Stimulated activated CD4-positive, alpha-beta T cell treated with anti-CD3 and anti-CD28 coated beads, TNF-alpha, amount 100 ng/mL, for 24 hours (primary cell): Measurements from ENCODE around the gene RAET1G.
A peak's percentile ranks its signal among the peaks of the same experiment; 100 is the strongest.
"Not testable (repeated sequence)": the region's sequence is repeated elsewhere in the genome, so short reads cannot be mapped to it uniquely, and the experiment has no call there.

ENCODE experiments used
- DNase-seq, 3 experiments: peaks; one replicate each; pipeline ENCODE4 v3.0.0-alpha.2; 2020; ENCODE audit warnings: low read depth in 3 of 3

Gene RAET1G

DNA sequence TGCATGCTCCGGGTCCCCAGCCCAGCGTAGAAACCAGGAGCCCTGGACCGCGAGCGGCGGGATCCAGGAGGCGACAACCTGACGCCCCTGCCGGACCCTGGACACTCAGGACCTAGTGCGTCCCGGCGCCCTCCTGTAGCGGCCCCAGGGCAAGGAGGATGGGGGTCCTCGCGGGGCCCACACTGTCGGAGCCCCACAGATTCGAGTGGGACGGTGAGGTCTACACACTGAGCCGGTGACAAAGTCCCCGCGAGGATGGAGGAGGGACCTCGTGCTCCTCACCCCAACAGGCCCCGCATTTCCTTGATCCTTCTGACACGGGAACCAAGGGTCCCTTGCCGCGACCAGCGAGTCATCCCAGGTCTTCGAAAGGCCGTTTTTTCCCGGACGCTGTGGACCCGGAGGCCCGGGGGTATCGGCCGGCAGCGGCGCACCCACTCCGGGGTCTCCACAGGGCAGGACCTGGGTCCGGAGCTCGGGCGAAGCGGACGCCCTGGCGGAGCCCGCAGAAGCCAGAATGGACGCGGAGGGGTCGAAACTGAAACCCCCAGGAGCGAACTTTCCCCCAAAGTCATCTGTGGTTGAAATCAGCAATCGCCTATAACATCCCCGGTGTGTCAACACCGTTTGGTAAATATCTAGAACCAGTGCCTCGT is 31.5 kb upstream of the RAET1G start:
- DNase-seq, result not testable (repeated sequence)

DNA sequence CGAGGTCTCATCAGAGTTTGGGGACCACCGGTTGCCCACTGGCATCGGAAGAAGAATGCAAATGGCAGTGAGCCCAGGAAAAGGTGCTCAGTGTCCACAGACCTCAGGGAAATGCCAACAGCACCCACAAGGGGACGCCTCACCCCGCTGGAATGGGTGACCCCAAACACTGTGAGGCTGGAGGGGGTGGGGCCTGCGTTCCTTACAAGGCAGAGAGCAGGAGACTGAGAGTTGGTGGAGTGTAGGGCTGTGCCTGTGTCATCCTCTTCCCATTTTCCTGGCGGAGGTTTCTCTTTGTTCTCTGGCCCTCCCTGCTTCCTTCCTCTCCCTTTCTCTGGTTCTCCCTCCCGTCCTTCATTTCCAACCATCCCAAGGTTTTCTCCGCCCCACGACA is 31.0 kb upstream of the RAET1G start:
- not testable (repeated sequence) for DNase-seq

DNA sequence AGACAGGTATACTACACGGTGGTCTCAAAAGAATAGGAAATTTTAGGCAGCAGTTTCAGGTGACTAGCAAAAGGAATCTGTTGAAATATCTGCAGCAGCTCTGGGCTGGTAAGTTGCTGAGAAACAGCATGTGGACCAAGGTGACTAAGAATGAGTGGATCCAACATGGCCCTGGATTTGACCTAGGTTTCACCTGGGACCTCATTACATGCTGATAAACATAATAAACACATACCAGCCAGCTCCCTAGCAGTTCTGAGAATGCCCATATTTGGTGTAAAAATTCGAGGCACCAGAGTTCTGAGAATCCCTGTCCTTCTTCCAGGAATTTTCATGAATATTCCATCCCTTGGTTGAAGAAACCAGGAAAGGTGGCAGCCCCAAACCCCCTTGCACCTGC is 30.5 kb upstream of the RAET1G start:
- not testable (repeated sequence) for DNase-seq

DNA sequence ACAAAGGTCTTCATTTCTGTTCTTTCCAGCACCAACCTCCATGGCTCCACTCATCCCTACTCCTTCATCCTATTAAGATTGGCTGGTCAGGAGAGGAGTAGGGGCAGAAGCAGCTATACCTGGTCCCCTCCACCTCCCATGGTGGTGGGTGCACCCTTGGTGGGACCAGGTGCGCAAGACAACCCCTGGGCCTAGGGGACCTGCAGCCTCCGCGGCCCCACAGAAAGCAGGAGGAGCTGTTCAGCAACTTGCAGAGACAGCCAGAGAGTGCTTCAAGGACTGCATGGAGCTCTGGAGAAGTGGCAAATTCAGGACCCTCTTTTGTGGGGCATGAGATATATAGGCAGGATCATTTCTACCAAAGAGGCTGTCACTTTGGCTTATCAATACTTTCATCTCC is 28.7 kb upstream of the RAET1G start:
- no peak for DNase-seq

DNA sequence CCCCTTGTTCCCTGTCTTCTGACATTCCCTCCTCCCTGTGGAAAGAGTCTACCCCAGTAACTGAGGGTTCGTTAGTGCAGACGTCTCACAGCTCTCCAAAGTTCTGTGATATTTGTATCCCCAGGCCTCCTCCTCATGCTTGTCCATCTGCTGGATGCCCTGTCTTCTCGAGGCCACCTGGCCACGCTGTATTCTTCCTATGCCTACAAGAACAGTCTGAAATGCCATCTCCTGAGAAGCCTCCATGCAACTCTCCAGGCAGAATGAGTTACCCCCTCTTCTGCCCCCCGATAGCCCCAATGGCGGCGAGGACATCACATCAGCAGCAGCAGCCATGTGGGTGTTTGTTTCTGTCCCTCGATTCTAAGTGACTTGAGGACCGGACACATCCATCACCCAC is 28.2 kb upstream of the RAET1G start:
- DNase-seq, result no peak

DNA sequence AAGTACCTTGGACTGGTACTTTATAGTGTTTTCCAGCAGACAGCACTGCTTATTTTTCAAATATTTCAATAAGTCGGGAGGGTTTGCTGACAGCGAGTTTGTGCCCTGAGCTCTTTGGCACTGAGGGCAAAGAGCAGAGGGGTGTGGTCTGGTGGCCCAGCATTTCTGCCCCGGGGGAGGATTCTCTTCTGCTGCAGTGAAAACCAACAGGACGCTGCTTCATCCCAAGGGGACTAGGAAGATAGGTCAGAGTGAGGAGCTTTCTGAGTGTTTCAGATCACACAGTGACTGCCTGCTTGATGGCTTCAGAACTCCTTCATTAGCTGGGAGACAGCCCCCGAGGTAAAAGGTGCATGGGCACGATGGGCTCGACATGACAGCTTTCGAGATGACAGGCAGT is 27.5 kb upstream of the RAET1G start:
- DNase-seq, result no peak

DNA sequence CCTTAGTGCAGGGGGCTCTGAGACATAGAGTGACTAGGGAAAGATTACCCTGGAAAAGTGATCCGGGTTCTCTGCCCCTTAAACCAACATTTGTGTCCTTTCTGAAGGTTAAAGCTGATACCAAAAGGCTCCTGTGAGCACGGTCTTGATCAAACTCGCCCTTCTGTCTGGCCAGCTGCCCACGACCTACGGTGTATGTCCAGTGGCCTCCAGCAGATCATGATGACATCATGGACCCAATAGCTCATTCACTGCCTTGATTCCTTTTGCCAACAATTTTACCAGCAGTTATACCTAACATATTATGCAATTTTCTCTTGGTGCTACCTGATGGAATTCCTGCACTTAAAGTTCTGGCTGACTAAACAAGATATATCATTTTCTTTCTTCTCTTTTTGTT is 25.7 kb upstream of the RAET1G start:
- DNase-seq, result no peak

DNA sequence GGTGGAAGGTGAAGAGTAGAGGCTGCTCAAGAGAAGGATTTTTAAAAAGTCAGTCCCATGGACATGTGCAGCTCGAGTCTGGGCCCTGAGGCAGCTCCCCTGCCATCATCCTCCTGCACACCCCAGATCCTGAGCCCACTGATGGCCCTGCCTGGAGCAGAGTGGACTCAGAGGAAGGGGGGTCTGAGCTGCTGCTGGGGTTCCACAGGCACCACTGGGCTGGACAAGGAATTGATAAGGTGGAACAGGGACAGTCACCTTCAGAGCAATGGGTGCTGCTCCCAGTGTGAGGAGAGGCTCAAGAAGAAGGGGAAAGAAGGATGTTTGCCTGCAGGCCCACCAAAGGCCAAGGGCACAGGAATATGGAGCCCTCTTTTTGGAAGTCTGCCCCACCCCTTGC is 25.1 kb upstream of the RAET1G start:
- DNase-seq, result no peak

DNA sequence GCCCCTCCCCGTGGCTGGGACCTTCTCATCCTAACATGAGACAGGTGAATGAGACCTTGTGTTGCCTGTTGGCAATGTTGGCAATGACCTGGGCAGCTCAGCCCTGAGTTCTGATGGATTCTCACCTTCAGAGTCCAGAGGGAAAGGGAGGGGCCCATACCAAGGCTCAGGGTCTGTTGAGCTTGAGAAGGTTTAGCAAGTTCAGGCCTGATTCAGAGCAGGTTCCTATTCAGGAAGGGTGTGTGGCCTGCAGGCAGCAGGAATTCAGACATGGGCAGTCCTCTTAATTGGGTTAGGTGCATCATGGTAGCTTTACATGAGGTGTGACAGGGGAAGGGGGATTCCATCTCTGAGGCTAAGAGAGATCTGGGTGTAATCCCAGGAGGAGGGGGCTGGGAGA is 24.6 kb upstream of the RAET1G start:
- DNase-seq, result not testable (repeated sequence)

DNA sequence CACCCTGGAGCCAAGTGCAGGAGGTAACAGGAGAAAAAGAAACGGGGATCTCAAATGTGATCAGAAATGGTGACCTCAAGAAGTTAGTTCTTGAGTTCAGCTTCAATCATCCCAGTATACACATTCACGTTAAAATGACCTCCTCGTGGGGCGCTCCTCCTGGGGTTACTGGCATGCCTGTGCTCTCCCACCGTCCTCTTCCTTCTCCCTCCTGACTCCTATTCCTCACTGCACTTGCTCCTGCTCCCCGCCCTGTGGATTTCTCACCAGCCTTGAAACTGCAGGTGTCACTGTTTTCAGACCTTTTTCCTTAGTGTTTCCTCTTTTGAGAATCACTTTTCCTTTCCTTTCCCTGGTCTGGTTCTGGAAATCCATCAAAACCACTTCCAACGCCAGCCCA is 23.7 kb upstream of the RAET1G start:
- not testable (repeated sequence) for DNase-seq

DNA sequence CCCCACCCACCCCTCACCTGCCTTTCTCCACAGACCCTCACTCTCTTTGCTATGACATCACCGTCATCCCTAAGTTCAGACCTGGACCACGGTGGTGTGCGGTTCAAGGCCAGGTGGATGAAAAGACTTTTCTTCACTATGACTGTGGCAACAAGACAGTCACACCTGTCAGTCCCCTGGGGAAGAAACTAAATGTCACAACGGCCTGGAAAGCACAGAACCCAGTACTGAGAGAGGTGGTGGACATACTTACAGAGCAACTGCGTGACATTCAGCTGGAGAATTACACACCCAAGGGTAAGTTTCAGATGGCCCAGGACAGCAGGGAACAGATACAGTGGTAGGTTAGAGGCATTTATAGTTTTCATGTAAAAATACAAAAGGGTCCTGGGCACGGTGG is 22.4 kb upstream of the RAET1G start:
- not testable (repeated sequence) for DNase-seq

DNA sequence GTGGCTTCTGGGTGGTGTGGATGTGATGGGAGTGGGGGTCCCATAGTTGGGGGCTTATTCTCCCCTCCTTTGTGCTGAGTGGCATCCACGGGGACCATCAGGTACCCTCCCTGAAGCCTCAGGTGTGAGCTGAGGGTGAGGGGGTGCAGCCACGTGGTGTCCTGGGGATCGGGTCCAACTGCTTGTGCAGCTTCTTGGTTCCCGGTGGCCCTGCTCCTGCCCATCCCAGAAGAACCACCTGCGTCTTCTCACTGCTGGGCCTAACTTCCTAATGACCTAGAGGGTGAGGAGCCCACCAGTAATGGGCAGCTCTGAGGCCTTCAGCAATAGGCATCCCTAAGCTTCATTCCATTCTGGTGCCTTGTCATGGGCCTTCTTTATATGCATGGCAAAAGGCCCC is 20.4 kb upstream of the RAET1G start:
- DNase-seq, result not testable (repeated sequence)

DNA sequence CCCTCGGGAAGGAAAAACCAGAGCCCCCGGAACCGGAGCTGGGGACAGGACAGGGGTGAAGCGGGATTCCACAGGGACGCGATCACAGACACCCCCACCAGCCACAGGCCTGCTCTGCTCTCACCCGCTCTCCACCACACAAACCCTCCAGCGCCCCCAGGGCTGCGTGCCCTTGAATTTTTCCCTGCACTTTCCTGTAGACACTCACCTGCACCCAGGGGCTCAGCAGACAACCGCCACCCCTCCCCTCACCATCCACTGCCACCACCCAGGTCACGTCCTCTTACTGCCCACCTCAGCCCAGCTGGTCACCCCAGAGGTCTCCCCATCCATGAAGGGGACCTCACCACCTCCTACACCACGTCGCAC is 19.5 kb upstream of the RAET1G start:
- no peak for DNase-seq

DNA sequence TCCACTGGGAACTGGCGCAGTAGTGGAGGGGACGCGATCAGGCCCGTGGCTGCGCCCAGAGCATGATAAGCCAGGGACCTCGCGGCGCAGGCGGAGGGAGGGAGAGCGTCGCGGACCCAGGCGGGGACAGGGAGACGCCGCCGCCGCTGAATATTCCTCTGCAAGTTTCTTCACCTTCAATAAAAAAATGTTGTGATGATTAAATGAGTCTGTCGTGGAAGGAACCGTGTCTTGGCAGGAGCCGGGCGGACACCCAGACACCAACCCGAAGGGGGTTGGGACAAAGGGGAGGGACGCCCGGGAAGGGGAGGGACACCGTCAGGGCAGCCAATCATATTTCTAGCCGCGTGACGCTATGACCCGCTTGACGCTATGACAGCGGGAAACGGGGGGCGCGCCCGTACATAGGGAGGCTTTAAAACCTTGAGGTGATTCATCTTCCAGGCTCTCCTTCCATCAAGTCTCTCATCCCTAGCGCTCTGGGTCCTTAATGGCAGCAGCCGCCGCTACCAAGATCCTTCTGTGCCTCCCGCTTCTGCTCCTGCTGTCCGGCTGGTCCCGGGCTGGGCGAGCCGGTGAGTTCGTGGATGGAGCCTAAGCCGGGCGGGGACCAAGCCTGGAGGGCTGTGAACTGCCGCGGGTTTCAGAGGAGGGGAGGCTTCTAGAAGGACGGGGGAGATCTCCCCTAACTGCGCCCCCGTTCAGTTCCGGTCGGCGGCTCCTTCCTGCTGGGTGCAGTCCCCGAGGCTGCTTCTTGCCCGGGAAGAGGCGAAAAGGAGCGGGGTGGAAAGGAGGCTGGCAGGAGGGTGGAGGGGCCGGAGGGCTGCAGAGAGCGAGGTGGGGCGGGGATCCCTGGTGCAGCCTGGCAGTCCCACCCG is 18.9 kb upstream of the RAET1G start, which contains the start of gene ULBP2:
ULBP2 (plus strand) TSS at position 432 of the 878 bp plus-strand sequence; CDS start at position 491, 59 bp downstream.
- peak; percentile 64 to 86 (median 77) for DNase-seq

DNA sequence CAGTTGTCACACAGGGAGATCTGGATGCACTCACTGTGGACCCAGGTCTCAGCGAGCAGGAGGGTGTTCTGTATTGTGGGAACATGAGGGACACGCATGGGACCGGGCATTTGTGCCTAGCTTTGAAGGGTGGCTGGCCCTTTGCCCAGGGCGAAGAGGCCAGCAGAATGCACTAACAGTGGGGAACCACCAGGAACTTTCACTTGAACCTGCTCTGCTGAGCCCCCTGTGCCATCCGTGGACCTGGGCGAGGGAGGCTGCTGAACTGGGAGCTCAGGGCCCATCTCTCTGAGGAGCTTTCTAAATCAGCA is 17.7 kb upstream of the RAET1G start:
- DNase-seq, result no peak

DNA sequence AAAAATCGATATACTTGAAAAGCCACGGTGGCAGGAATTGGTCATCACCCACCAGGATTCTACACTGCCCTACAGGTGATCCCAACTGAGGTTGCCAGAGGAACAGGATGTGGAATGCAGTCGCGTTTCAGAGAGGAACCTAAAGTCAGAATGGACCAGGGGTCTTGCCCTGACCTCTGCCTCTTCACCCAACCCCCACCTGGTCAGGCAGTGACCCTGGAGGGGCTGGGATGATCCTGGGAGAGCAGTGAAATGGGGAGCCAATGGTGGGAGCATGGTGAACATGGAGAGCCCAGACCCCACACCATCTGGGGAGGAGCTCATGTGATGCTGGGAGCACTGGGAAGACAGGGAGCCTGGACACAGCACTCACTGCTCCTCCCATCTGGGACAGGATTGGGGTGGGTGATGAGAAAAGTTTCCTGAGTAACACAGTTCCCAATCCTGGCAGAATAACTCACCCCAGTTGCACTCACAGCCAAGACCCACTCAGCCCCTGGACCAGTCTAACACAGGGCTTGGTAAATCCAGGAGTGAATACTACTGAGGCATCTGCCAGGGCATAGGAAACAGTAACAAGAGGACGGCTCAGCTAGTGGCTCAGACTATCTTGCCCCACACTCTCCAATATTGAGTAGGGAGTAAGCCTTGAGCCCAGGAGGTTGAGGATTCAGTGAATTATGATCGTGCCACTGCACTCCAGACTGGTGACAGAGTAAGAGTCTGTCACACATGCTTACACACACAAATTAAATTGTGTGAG is 17.2 kb upstream of the RAET1G start:
- no peak for DNase-seq

DNA sequence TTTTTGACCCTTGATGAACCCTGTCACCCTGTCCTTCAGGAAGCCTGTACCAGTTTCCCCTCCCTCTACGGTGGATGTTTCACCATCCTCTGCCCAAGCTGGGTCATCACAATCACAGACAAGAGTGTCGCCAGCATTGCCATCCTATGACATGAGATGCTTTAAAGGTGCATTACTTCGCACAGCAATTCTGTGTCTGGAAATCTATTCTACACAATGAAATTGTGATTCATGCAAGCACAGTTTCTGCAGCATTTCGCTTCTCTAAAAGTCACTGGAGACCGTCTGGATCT is 16.4 kb upstream of the RAET1G start:
- DNase-seq, result no peak

DNA sequence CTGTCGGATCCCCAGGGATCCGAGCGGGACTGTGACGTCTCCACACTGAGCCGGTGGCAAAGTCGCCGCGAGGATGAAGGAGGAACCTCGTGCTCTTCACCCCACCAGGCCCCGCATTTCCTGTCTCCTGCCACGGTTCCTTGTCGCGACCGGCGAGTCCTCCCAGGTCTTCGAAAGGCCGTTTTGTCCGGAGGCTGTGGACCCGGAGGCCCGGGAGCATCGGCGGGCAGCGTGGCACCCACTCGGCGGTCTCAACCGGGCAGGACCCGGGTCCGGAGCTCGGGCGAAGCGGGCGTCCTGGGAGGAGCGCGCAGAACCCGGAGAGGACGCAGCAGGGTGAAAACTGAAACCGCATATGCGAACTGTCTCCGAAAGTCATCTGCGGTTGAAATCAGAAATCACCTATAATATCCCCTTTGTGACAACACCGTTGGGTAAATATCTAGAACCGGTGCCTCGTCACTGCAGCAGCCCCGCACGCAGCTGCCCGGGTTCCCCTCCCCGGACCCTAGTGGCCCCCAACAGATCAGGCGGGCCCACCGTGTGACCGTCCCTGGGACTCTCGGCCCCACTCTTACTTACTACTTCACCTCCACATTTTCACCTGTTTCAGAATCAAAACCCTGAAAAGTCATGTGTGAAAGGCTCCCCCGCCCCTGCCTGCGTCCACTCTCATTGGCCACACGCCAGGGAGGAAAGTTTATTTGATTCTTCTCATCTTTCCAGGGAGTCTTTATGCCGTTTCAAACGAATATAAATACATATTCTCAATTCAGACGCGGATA is 15.8 kb upstream of the RAET1G start:
- peak in 1 of 3 experiments; percentile 12 for DNase-seq

DNA sequence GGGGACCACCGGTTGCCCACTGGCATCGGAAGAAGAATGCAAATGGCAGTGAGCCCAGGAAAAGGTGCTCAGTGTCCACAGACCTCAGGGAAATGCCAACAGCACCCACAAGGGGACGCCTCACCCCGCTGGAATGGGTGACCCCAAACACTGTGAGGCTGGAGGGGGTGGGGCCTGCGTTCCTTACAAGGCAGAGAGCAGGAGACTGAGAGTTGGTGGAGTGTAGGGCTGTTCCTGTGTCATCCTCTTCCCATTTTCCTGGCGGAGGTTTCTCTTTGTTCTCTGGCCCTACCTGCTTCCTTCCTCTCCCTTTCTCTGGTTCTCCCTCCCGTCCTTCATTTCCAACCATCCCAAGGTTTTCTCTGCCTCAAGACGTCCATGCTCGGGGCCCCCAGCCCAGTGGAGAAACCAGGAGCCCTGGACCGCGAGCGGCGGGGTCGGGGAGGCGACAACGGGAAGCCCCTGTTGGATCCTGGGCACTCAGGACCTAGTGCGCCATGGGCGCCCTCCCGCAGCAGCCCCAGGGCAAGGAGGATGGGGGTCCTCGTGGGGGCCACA is 15.2 kb upstream of the RAET1G start:
- not testable (repeated sequence) for DNase-seq

DNA sequence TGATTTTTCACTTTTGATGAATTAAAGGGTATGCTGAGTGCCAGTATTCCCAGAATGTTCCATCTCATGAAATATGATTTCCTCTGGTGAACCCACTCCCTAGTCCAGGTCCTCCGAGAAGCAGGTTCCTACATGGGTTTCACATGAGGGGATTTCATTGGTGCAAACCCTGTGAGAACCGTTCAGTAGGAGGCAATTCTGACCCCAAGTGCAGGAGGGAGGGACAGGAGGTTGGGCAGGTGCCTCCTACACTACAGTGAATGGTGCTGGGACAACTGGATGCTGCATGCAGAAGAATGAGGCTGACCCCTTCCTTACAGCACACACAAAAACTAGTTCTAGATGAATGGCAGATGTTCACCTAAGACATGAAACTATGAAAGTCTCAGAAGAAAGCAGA is 13.8 kb upstream of the RAET1G start:
- DNase-seq, result no peak

DNA sequence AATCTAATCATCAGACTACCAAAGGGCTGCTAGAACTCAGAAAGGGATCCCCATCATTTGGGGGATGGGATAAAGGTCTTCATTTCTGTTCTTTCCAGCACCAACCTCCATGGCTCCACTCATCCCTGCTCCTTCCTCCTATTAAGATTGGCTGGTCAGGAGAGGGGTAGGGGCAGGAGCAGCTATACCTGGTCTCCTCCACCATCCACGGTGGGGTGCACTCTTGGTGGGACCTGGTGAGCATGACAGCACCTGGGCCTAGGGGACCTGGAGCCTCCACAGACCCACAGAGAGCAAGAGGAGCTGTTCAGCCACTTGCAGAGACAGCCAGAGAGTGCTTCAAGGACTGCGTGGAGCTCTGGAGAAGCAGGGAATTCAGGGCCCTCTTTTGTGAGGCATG is 12.7 kb upstream of the RAET1G start:
- DNase-seq, result no peak

DNA sequence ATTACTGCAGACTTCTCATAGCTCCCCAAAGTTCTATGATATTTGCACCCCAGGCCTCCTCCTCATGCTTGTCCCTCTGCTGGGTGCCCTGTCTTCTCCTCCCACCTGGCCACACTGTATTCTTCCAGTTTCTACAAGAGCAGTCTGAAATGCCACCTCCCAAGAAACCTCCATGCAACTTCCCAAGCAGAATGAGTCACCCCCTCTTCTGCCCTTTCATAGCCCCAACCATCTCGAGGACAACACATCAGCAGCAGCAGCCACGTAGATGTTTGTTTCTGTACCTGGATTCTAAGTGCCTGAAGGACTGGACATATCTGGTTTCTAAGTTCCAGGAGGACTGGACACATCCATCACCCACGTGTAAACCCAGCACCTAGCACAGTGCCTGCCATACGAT is 12.3 kb upstream of the RAET1G start:
- no peak for DNase-seq
